H9 (cell line): ENCODE results near the gene CCDC194. TPM values are rescaled to one million over a fixed set of nuclear protein-coding genes. Genes with fewer than 3 reads are reported as not detected.
A peak's percentile ranks its signal among the peaks of the same experiment; 100 is the strongest.

ENCODE experiments used
- DNase-seq: peaks from one replicate; pipeline ENCODE4 v3.0.0-alpha.2; 2017
- H2AFZ ChIP-seq: one replicate; pipeline ENCODE4 v1.6.1; 2013; ENCODE audit warnings: mild to moderate bottlenecking, low read length, control low read depth, moderate library complexity
- H2AK5ac ChIP-seq: 2 replicates; pipeline ENCODE4 v1.6.1; 2013; ENCODE audit warnings: low read length, control low read depth, mixed read lengths; ENCODE audit not compliant: insufficient read length
- H2BK120ac ChIP-seq: one replicate; pipeline ENCODE4 v1.6.1; 2013; ENCODE audit warnings: low read depth, mild to moderate bottlenecking, low read length, control low read depth, inconsistent platforms; ENCODE audit not compliant: poor library complexity, severe bottlenecking
- H2BK12ac ChIP-seq: 2 replicates; pipeline ENCODE4 v1.6.1; 2013; ENCODE audit warnings: low read length, control low read depth, mixed read lengths, low read depth; ENCODE audit not compliant: insufficient read length
- H2BK15ac ChIP-seq: 2 replicates; pipeline ENCODE4 v1.6.1; 2013; ENCODE audit warnings: low read depth, low read length, control low read depth
- H2BK20ac ChIP-seq: one replicate; pipeline ENCODE4 v1.6.1; 2013; ENCODE audit warnings: low read depth, mild to moderate bottlenecking, low read length, control low read depth, inconsistent platforms; ENCODE audit not compliant: poor library complexity, severe bottlenecking
- H2BK5ac ChIP-seq: 2 replicates; pipeline ENCODE4 v1.6.1; 2013; ENCODE audit warnings: low read length, control low read depth, mixed read lengths; ENCODE audit not compliant: insufficient read length
- H3K14ac ChIP-seq: 2 replicates; pipeline ENCODE4 v1.6.1; 2013; ENCODE audit warnings: low read length, control low read depth; ENCODE audit not compliant: insufficient read depth
- H3K18ac ChIP-seq: 2 replicates; pipeline ENCODE4 v1.6.1; 2013; ENCODE audit warnings: low read depth, mild to moderate bottlenecking, mixed read lengths, low read length, control low read depth; ENCODE audit not compliant: insufficient read length
- H3K23ac ChIP-seq: 2 replicates; pipeline ENCODE4 v1.6.1; 2013; ENCODE audit warnings: low read length, control low read depth, mixed read lengths, low read depth; ENCODE audit not compliant: insufficient read length
- H3K23me2 ChIP-seq: 2 replicates; pipeline ENCODE4 v1.6.1; 2013; ENCODE audit warnings: low read depth, mild to moderate bottlenecking, mixed read lengths, low read length, control low read depth; ENCODE audit not compliant: insufficient read length, poor library complexity, severe bottlenecking
- H3K27ac ChIP-seq: 2 replicates; pipeline ENCODE4 v1.5.1; 2013; ENCODE audit warnings: low read length, control low read depth, mixed read lengths, low read depth; ENCODE audit not compliant: insufficient read length
- H3K27me3 ChIP-seq: 2 replicates; pipeline ENCODE4 v1.6.1; 2013; ENCODE audit warnings: low read length, control low read depth, inconsistent platforms; ENCODE audit not compliant: insufficient read depth
- H3K4ac ChIP-seq: 2 replicates; pipeline ENCODE4 v1.6.1; 2013; ENCODE audit warnings: low read depth, mild to moderate bottlenecking, control low read depth, inconsistent platforms, low read length, moderate library complexity
- H3K4me1 ChIP-seq: 2 replicates; pipeline ENCODE4 v1.6.1; 2013; ENCODE audit warnings: low read length, control low read depth, inconsistent platforms; ENCODE audit not compliant: insufficient read depth
- H3K4me2 ChIP-seq: 2 replicates; pipeline ENCODE4 v1.6.1; 2013; ENCODE audit warnings: low read length, control low read depth, mixed read lengths; ENCODE audit not compliant: insufficient read length, insufficient read depth
- H3K56ac ChIP-seq: 2 replicates; pipeline ENCODE4 v1.6.1; 2013; ENCODE audit warnings: low read depth, mild to moderate bottlenecking, mixed read lengths, low read length, control low read depth; ENCODE audit not compliant: insufficient read length
- H3K79me1 ChIP-seq: 2 replicates; pipeline ENCODE4 v1.6.1; 2013; ENCODE audit warnings: low read depth, mild to moderate bottlenecking, moderate library complexity, low read length, control low read depth, inconsistent platforms; ENCODE audit not compliant: insufficient read depth, poor library complexity, severe bottlenecking
- H3K79me2 ChIP-seq: 2 replicates; pipeline ENCODE4 v1.6.1; 2013; ENCODE audit warnings: low read length, control low read depth, inconsistent platforms; ENCODE audit not compliant: insufficient read depth
- H3K9ac ChIP-seq: 2 replicates; pipeline ENCODE4 v1.6.1; 2013; ENCODE audit warnings: low read length, control low read depth, mixed read lengths; ENCODE audit not compliant: insufficient read length; ENCODE audit errors: extremely low read depth
- H3K9me3 ChIP-seq: one replicate; pipeline ENCODE4 v1.6.1; 2013; ENCODE audit warnings: low read depth, low read length, inconsistent platforms; ENCODE audit not compliant: control insufficient read depth
- H3T11ph ChIP-seq: one replicate; pipeline ENCODE4 v1.6.1; 2013; ENCODE audit warnings: mild to moderate bottlenecking, low read length, control low read depth, inconsistent platforms
- H4K20me1 ChIP-seq: one replicate; pipeline ENCODE4 v1.6.1; 2013; ENCODE audit not compliant: control insufficient read depth, insufficient read length, insufficient read depth
- H4K5ac ChIP-seq: 2 replicates; pipeline ENCODE4 v1.6.1; 2013; ENCODE audit warnings: low read depth, mild to moderate bottlenecking, mixed read lengths, low read length, control low read depth; ENCODE audit not compliant: insufficient read length
- H4K8ac ChIP-seq: replicated peaks from 2 replicates; pipeline ENCODE4 v1.6.1; 2013; ENCODE audit warnings: low read length, control low read depth, mixed read lengths, low read depth; ENCODE audit not compliant: insufficient read length
- H4K91ac ChIP-seq: 2 replicates; pipeline ENCODE4 v1.6.1; 2013; ENCODE audit warnings: low read depth, mild to moderate bottlenecking, moderate library complexity, mixed read lengths, low read length, control low read depth; ENCODE audit not compliant: insufficient read length
- H3K27ac Mint-ChIP-seq, 3 experiments: 2 replicates in 2 of 3; 3 replicates in 1 of 3; pipeline ENCODE4 v1.8.0; 2020 to 2021; ENCODE audit warnings: mixed read lengths in 3 of 3, mild to moderate bottlenecking in 1 of 3, moderate library complexity in 1 of 3
- H3K27me3 Mint-ChIP-seq: 2 replicates; pipeline ENCODE4 v1.8.0; 2021; ENCODE audit warnings: low read depth, mild to moderate bottlenecking, moderate library complexity, mixed read lengths
- H3K36me3 Mint-ChIP-seq, 3 experiments: 2 replicates in 2 of 3; 3 replicates in 1 of 3; pipeline ENCODE4 v1.8.0; 2020 to 2021; ENCODE audit warnings: low read depth in 3 of 3, mixed read lengths in 3 of 3; ENCODE audit not compliant: insufficient read depth in 1 of 3
- H3K4me1 Mint-ChIP-seq, 2 experiments: 2 replicates each; pipeline ENCODE4 v1.8.0; 2020; ENCODE audit warnings: mixed read lengths in 2 of 2
- H3K4me3 Mint-ChIP-seq, 2 experiments: 2 replicates in 1 of 2; 3 replicates in 1 of 2; pipeline ENCODE4 v1.8.0; 2020 to 2021; ENCODE audit warnings: mild to moderate bottlenecking in 2 of 2, mixed read lengths in 2 of 2, moderate library complexity in 1 of 2
- H3K9me3 Mint-ChIP-seq, 2 experiments: 2 replicates in 1 of 2; 3 replicates in 1 of 2; pipeline ENCODE4 v1.8.0; 2020; ENCODE audit warnings: mild to moderate bottlenecking in 2 of 2, mixed read lengths in 2 of 2, moderate library complexity in 1 of 2
- CTCF ChIP-seq: fragments of 200-600 bp; sonication (generic); conservative IDR thresholded peaks from 3 replicates; pipeline ENCODE4 v1.8.0; 2021; ENCODE audit warnings: antibody characterized with exemption, mild to moderate bottlenecking
- WGBS: extraction: QIAGEN DNeasy Blood & Tissue Kit; methylation state at CpG from one replicate; pipeline ENCODE4 v1.1.7; 2013; ENCODE audit warnings: missing lambda C conversion rate, low lambda C conversion rate, mixed read lengths; ENCODE audit not compliant: insufficient read length; ENCODE audit errors: extremely low coverage; 5-methylcytosine and 5-hydroxymethylcytosine counted together
- total RNA-seq: library from RNA; stranded (reverse); gene quantifications from 2 replicates; pipeline ENCODE4 v1.2.1, GENCODE V29; 2021

CCDC194 gene
- total RNA-seq, 1 experiment from 2014 or later, result 0.68 TPM

GRCh38 chr19:17441241-17442021, 47.4 kb upstream of the CCDC194 start:
- H2BK20ac ChIP-seq, result no peak overlapping the region
- H3K27me3 ChIP-seq, result no peaks in the 10 kb centered on the region
- H4K5ac ChIP-seq, result no peak overlapping the region
- no peak overlapping the region for H2AFZ ChIP-seq
- no peaks in the 10 kb centered on the region for H3K4me1 Mint-ChIP-seq
- no peaks in the 10 kb centered on the region for H3K9me3 ChIP-seq
- no peak overlapping the region for H3K18ac ChIP-seq
- H2BK5ac ChIP-seq, result no peak overlapping the region
- H3K23ac ChIP-seq, result no peak overlapping the region
- no peak overlapping the region for H3K4ac ChIP-seq
- H2BK12ac ChIP-seq, result no peak overlapping the region
- H3K27ac Mint-ChIP-seq, result no peak overlapping the region
- H2BK120ac ChIP-seq, result no peak overlapping the region
- no peak overlapping the region for H4K8ac ChIP-seq
- no peak overlapping the region for H3K4me2 ChIP-seq
- no peak overlapping the region for H2BK15ac ChIP-seq
- no peak overlapping the region for H3K27ac ChIP-seq
- no peaks in the 10 kb centered on the region for H3K23me2 ChIP-seq
- H3T11ph ChIP-seq, result no peak overlapping the region
- H3K79me2 ChIP-seq, result no peaks in the 10 kb centered on the region
- H3K36me3 Mint-ChIP-seq, result peaks cover 0 to 7% (median 0%) of the 10 kb centered on the region in 3 experiments; a peak in 3 of 7 replicates
- H3K14ac ChIP-seq, result no peak overlapping the region
- no peak overlapping the region for H4K91ac ChIP-seq
- peak; percentile 56 for DNase-seq
- TF ChIP-seq CTCF, result peak; percentile 75
- no peaks in the 10 kb centered on the region for H3K4me1 ChIP-seq
- no CpG with 5 or more reads among the region's 8 CpGs for WGBS
- no peak overlapping the region for H2AK5ac ChIP-seq
- no peak overlapping the region for H3K9ac ChIP-seq
- H4K20me1 ChIP-seq, result no peaks in the 10 kb centered on the region
- peaks cover 3% of the 10 kb centered on the region for H3K27me3 Mint-ChIP-seq
- H3K56ac ChIP-seq, result no peak overlapping the region
- no peak overlapping the region for H3K4me3 Mint-ChIP-seq
- no peaks in the 10 kb centered on the region for H3K79me1 ChIP-seq
- peaks cover 0 to 5% of the 10 kb centered on the region in 2 experiments; a peak in 3 of 5 replicates for H3K9me3 Mint-ChIP-seq
